LHCN-M2 (cell line): ENCODE results near the gene APCDD1L. TPM values are rescaled to one million over a fixed set of nuclear protein-coding genes. Genes with fewer than 3 reads are reported as not detected.

ENCODE experiments used
- DNase-seq: peaks from one replicate; pipeline ENCODE4 v3.0.0-alpha.2; 2012; ENCODE audit warnings: low read depth
- total RNA-seq: library from RNA; depleted of rRNA; stranded (reverse); fragments of >200 nt; gene quantifications from 2 replicates; pipeline ENCODE4 v1.2.3, GENCODE V29; 2014

Gene APCDD1L
- total RNA-seq, 1 experiment from 2014 or later = 0.34 TPM

- no peak for DNase-seq
Measured at GRCh38 chr20:58467572-58468527, 47.3 kb downstream of the APCDD1L start.

GRCh38 chr20:58466729-58467571 lies 48.2 kb downstream of the APCDD1L start:
- no peak for DNase-seq

- DNase-seq = no peak
Measured at GRCh38 chr20:58466095-58466708, 49.0 kb downstream of the APCDD1L start.

GRCh38 chr20:58464838-58465237 lies 50.4 kb downstream of the APCDD1L start:
- DNase-seq = no peak

- no peak for DNase-seq
Measured at GRCh38 chr20:58463256-58463655, 51.9 kb downstream of the APCDD1L start.

- no peak for DNase-seq
Measured at GRCh38 chr20:58461899-58462298, 53.3 kb downstream of the APCDD1L start.

GRCh38 chr20:58461104-58461503 lies 54.1 kb downstream of the APCDD1L start:
- no peak for DNase-seq

- DNase-seq = no peak
Measured at GRCh38 chr20:58459058-58459750, 56.0 kb downstream of the APCDD1L start.

- DNase-seq = peak; percentile 15
Measured at GRCh38 chr20:58458342-58459057, 56.7 kb downstream of the APCDD1L start.

- no peak for DNase-seq
Measured at GRCh38 chr20:58457083-58457695, 58.0 kb downstream of the APCDD1L start.

- no peak for DNase-seq
Measured at GRCh38 chr20:58454460-58454859, 60.7 kb downstream of the APCDD1L start.

GRCh38 chr20:58453391-58453790 lies 61.8 kb downstream of the APCDD1L start:
- no peak for DNase-seq

- DNase-seq = no peak
Measured at GRCh38 chr20:58452667-58453255, 62.4 kb downstream of the APCDD1L start.

- no peak for DNase-seq
Measured at GRCh38 chr20:58450254-58450653, 64.9 kb downstream of the APCDD1L start.

GRCh38 chr20:58449681-58450221 lies 65.4 kb downstream of the APCDD1L start:
- no peak for DNase-seq

- no peak for DNase-seq
Measured at GRCh38 chr20:58448958-58449357, 66.2 kb downstream of the APCDD1L start.

GRCh38 chr20:58447511-58448391 lies 67.4 kb downstream of the APCDD1L start:
- DNase-seq = peak; percentile 55

- no peak for DNase-seq
Measured at GRCh38 chr20:58446960-58447265, 68.3 kb downstream of the APCDD1L start.
